HG03378 (cell line): Measurements from ENCODE around the gene TRAF6.
"Not testable (repeated sequence)": the region's sequence is repeated elsewhere in the genome, so short reads cannot be mapped to it uniquely, and the experiment has no call there.

Source experiments
- ATAC-seq: cut with Tn5 transposase; IDR thresholded peaks from one replicate; pipeline ENCODE4 v1.9.1; 2021; ENCODE audit warnings: mild to moderate bottlenecking, moderate library complexity; ENCODE audit not compliant: unreplicated experiment

Gene TRAF6

GRCh38 chr11:36509694-36510593 lies at the start of gene TRAF6:
TSS of gene TRAF6 (minus strand) at chr11:36510272. CDS start at chr11:36501515, 8,757 bp downstream.
- peak; percentile 92 for ATAC-seq

DNA sequence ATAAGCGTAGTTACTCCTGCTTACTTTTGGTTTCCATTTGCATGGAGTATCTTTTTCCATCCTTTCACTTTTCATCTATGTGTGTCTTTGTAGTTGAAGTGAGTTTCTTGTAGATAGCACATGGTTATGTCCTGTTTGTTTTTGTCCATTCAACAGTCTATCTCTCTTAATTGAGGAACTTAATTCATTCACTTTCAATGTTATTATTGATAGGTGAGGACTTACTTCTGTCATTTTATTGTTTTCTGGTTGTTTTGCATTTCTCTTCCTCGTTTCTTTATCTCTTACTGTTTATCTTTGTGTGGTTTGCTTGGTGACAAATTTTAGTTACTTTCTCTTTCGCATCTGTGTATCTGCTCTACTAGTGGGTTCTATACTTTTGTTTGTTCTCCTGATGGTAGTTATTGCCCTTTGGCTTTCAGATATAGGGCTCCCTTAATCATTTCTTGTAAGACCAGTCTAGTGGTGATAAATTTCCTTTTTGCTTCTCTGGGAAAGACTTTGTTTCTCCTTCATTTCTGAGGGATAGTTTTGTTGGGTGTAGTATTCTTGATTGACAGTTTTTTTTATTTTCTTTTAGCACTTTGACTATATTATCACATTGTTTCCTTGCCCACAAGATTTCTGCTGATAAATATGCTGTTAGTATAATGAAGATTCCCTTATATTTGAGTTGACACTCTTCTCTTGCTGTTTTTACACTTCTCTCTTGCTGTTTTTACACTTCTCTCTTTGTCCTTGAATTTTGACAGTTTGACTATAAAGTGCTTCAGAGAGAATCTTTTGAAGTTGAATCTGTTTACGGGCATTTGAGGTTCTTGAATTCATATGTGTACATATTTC lies 48.7 kb upstream of the TRAF6 start:
- ATAC-seq, result peak; percentile 97

- no peak for ATAC-seq
These were observed 47.9 kb upstream of the TRAF6 start for GRCh38 chr11:36557991-36558390.

DNA sequence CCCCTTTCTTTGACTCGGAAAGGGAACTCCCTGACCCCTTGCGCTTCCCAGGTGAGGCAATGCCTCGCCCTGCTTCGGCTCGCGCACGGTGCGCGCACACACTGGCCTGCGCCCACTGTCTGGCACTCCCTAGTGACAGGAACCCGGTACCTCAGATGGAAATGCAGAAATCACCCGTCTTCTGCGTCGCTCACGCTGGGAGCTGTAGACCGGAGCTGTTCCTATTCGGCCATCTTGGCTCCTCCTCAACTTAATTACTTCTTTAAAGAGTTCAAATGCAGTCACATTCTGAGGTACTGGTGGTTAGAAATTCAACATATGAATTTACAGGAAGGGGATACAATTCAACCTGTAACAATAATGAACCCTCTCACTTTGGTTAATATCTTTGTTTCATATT lies 47.3 kb upstream of the TRAF6 start:
- ATAC-seq, result not testable (repeated sequence)

DNA sequence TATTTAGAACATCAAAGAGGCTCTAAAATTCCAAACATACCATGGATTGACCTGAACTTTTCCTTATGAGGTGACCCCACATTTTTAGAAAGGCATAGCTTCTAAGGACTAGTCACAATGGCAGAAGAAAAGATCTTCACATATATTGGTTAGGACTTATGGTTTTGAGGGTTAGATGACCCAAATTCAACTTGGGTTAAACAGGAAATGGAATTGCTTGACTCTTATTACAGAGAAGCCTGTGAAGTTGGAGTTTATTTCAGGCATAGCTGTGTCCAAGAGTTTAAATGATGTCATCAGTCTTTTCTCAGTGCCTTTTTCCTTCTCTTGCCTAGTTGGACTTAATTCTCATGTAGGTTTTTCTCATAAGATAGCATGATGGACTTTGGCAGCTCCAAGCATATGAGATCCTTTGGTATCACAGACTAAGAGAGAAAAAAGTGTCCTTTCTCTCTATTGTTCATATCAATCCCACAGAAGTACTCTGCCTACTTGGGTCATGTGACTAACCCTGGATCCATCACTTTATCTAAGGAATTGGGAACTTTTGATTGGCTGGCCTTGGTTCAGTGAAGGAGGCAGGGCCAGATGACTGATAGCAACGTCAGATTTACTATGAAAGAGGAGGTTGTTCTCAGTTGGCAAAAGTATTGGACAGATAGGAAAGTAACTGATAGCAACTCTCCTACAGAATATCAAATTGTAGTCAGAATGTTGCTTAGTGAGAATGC lies 40.5 kb upstream of the TRAF6 start:
- ATAC-seq, result no peak

GRCh38 chr11:36540998-36541397 lies 30.9 kb upstream of the TRAF6 start:
- ATAC-seq, result peak; percentile 99

- no peak for ATAC-seq
These were observed 24.3 kb upstream of the TRAF6 start for GRCh38 chr11:36534276-36534840.

- ATAC-seq, result no peak
These were observed 23.0 kb upstream of the TRAF6 start for GRCh38 chr11:36532941-36533601.

- no peak for ATAC-seq
These were observed 20.8 kb upstream of the TRAF6 start for GRCh38 chr11:36530840-36531239.

DNA sequence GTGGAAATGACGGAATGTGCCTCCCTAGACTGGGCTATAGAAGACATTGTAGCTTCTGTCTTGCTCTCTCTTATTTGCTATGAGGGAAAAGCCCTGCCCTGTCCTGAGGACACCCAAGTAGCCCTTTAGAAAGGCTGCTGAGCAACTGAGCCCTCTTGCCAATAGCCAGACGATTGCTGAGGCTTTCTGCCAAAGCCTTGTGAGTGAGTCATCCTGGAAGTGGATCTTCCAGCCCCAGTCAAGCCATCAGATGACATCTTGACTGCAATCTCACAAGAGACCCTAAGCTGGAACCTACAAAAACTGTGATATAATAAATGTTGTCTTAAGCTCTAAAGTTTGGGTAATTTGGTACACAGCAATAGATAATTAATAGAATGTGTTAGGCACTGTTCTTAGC lies 3.9 kb upstream of the TRAF6 start:
- no peak for ATAC-seq

DNA sequence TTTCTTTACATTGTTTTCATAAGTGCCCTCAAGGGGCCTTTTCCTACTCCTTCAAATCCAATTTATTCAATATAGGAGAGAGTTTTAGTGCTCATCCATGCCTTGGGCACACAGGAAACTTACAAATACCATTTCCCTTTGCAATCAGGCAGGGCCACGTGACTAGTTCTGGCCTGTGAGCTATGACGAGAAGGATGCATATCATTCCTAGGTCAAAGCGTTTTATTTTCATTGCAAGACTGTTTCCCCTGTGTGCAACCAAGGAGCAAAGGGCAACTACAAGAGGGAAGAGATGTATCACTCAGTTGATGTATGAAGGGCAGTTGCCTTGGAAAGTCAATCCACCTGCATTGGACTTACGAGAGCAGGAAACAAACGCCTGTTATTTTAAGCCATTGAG lies 1.9 kb upstream of the TRAF6 start:
- ATAC-seq, result no peak

GRCh38 chr11:36511062-36511461 lies 990 bp upstream of the TRAF6 start:
- ATAC-seq, result not testable (repeated sequence)

GRCh38 chr11:36510594-36510942 lies 496 bp upstream of the TRAF6 start:
- ATAC-seq, result no peak

- ATAC-seq, result no peak
These were observed 852 bp downstream of the TRAF6 start for GRCh38 chr11:36509201-36509639.

DNA sequence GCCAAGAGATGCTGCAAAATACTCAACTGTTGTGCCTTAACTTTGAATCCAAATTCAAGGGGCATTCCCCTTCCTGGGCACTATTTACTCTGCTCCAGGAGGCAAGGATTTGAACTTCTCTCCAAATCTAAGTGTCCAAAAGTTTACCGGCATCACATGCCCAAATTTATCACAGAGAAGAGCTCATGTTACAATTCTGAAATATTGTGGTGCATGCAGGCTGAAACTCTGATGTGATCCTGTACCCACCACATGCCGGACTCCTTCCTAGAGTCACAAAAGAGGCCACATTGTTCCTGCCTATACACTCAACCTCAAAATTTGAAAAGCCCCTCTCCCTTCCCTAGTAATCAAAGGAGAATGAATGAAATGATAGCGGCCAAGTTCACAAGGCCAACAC lies 1.3 kb downstream of the TRAF6 start:
- no peak for ATAC-seq

DNA sequence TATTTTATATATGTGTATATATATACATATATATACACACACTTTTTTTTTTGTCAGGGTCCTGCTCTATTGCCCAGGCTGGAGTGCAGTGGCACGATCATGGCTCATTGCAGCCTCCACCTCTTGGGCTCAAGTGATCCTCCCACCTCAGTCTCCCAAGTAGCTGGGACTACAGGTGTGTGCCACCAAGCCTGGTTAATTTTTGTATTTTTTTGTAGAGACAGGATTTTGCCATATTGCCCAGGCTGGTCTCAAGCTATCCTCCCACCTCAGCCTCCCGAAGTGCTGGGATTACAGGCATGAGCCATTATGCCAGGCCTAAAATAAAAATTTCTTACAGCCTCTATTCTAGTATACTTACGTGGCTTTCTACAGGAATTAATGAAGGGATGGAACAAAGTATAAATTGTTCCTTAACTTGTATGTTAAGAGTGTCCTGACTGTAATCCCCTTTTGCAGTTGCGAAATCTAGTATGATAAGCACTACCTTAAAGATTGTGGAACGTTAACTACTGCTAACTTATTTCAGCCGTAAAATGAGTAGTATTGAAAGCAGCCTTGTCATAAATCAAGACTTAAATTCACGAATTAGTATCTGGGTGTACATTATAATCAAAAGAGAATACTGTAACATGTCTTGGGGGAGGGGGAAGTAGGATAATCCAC lies 2.1 kb downstream of the TRAF6 start:
- ATAC-seq, result no peak

- ATAC-seq, result no peak
These were observed 8.8 kb downstream of the TRAF6 start for GRCh38 chr11:36501236-36501635.

DNA sequence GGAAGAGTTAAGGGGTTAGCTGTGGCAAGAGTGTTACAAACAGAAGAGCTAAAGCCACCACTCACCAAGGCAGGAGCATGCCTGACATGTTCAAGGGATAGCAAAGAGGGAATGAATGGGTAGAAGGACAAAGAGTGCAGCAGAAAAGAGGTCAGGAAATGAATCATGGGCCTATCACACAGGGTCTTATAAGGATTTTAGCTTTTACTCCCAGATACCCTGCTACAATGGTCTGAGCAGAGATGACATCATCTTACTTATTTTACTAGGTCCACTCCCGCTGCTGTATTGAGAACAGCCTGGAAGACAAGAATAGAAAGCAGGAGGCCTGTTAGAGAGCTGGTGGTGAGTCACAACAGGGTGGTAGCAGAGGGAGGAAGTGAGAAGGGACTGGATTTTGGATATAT lies 9.8 kb downstream of the TRAF6 start:
- peak; percentile 96 for ATAC-seq

GRCh38 chr11:36499315-36499714 lies 10.8 kb downstream of the TRAF6 start:
- ATAC-seq, result no peak

DNA sequence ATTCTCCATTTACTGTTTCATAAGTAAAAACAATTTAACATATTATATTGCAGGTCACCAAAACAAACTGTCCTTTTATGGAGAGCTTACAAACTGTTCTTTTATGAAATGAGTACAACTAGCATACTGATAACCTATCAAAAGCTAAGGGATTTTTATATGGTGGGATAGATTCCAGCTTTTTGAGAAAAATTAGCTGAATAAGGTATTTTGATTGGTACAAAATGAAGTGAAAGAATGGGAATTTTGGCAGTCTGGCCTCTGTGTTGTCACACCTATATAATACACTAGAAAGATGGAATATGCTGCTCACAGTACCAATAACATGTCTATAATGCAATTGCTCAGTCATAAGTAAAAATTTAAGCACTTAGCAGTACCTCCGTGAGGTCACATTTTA lies 11.4 kb downstream of the TRAF6 start:
- ATAC-seq, result no peak
